A673 (cell line): ENCODE data around the gene TGIF2. TPM values are rescaled to one million over a fixed set of nuclear protein-coding genes. Genes with fewer than 3 reads are reported as not detected.

ENCODE experiments used
- total RNA-seq: library from RNA; stranded (reverse); gene quantifications from 2 replicates; pipeline ENCODE4 v1.2.3, GENCODE V29; 2021

Gene TGIF2
- total RNA-seq, 1 experiment from 2014 or later: 59.0 TPM

Other genes with a start within 250 kb of the TGIF2 start
- gene MYL9, start 32.1 kb upstream of the TGIF2 start, total RNA-seq: 0.11 TPM in 1 of 2 replicates, not detected in the other
- gene RAB5IF, start 32.2 kb downstream of the TGIF2 start, total RNA-seq: 124 and 150 TPM in 2 replicates
- gene SLA2, start 72.6 kb downstream of the TGIF2 start, total RNA-seq: 0.13 TPM in 1 of 2 replicates, not detected in the other
- gene NDRG3, start 172.5 kb downstream of the TGIF2 start, total RNA-seq: 17.6 and 23.2 TPM in 2 replicates
- gene DSN1, start 200.2 kb downstream of the TGIF2 start, total RNA-seq: 40.8 and 42.4 TPM in 2 replicates